Vagina (tissue), 2 donors: Measurements from ENCODE around the gene C2CD4A. TPM values are rescaled to one million over a fixed set of nuclear protein-coding genes. Genes with fewer than 3 reads are reported as not detected.

Experiments used
- DNase-seq, 2 donors: peaks; one replicate each; pipeline ENCODE4 v3.0.0-alpha.2; 2017; ENCODE audit errors: extremely low spot score in 2 of 2
- H3K27ac ChIP-seq: fragments of 200-600 bp; sonication (generic); one replicate; pipeline ENCODE4 v1.5.1; 2019
- H3K27me3 ChIP-seq: fragments of 200-600 bp; sonication (generic); one replicate; pipeline ENCODE4 v1.5.1; 2019
- H3K36me3 ChIP-seq, 2 donors: fragments of 200-600 bp; sonication (generic); one replicate each; pipeline ENCODE4 v1.5.1; 2017 to 2019
- H3K4me1 ChIP-seq: fragments of 200-600 bp; sonication (generic); one replicate; pipeline ENCODE4 v1.5.1; 2019
- H3K4me3 ChIP-seq, 2 donors: fragments of 200-600 bp; sonication (generic); 1 replicate in 1 of 2; 2 replicates in 1 of 2; pipeline ENCODE4 v1.5.1; 2016 to 2019
- H3K9me3 ChIP-seq: fragments of 200-600 bp; sonication (generic); one replicate; pipeline ENCODE4 v1.5.1; 2019
- CTCF ChIP-seq, 3 experiments: fragments of 450-650 bp in 2 of 3; fragments of 200-600 bp in 1 of 3; sonication (generic) in 1 of 3; IDR thresholded peaks; one replicate each; pipeline ENCODE4 v1.5.1; 2017 to 2019; ENCODE audit warnings: antibody characterized with exemption in 3 of 3, mild to moderate bottlenecking in 2 of 3, moderate library complexity in 2 of 3
- POLR2A ChIP-seq, 2 donors: fragments of 450-650 bp; IDR thresholded peaks; one replicate each; pipeline ENCODE4 v1.6.1; 2017; ENCODE audit warnings: antibody characterized with exemption in 2 of 2, mild to moderate bottlenecking in 2 of 2, moderate library complexity in 2 of 2
- POLR2AphosphoS5 ChIP-seq, 2 donors: sonication (generic); formaldehyde crosslinking; IDR thresholded peaks; one replicate each; pipeline ENCODE4 v1.9.0; 2017; ENCODE audit warnings: antibody characterized with exemption in 2 of 2, mild to moderate bottlenecking in 2 of 2, low read depth in 1 of 2; ENCODE audit not compliant: insufficient read depth in 1 of 2
- intact Hi-C: fragments of 100-400 bp; cut with DNase I; formaldehyde crosslinking; loops from one replicate; pipeline ENCODE4 v1.15.1; 2023
- total RNA-seq: library from RNA; depleted of rRNA; stranded (reverse); fragments of >200 nt; gene quantifications from one replicate; pipeline ENCODE4 v1.2.3, GENCODE V29; 2016

Gene C2CD4A
- total RNA-seq, 1 donor from 2014 or later, result not detected

- Histone ChIP-seq H3K4me3 (no peak overlapping the region), H3K9me3 (no peaks in the 10 kb centered on the region), H3K4me1 (no peaks in the 10 kb centered on the region), H3K27ac (no peak overlapping the region), H3K27me3 (no peaks in the 10 kb centered on the region), H3K36me3 (no peaks in the 10 kb centered on the region)
- intact Hi-C loops, result no loop called here
- no peak for DNase-seq
- TF ChIP-seq POLR2AphosphoS5 (IDR thresholded peaks at IDR 0.05; ENCODE audit: insufficient read depth in 1 of 2, low read depth in 1 of 2) (peak in 1 of 2 donors; percentile 62), POLR2A (IDR thresholded peaks at IDR 0.05) (no peak), CTCF (IDR thresholded peaks at IDR 0.05) (no peak)
These were observed 32.4 kb downstream of the C2CD4A start for GRCh38 chr15:62099094-62099601.

DNA sequence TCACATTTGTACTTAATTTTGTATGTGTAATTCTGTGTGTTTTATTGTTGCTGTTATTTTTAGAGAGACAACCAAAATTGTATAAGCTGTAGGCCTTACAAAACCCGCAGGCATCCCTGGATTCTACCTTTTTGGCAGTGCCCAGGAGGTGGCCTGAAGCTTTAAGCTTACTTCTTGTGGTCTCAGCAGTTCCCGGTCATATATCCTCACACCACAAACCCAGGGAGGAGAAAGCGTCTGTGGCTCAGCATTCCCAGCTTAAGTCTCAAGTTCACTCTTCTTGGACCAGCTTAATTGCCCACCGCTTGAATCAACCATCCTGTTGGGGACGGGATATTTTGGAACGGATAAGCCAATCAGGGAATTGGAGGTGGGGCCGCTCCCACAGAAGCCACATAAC lies 36.7 kb downstream of the C2CD4A start:
- Histone ChIP-seq H3K27me3 (no peaks in the 10 kb centered on the region), H3K9me3 (no peaks in the 10 kb centered on the region), H3K4me3 (no peak overlapping the region), H3K27ac (no peak overlapping the region), H3K36me3 (no peaks in the 10 kb centered on the region), H3K4me1 (peaks cover 11% of the 10 kb centered on the region)
- intact Hi-C loops, result no loop called here
- no peak for DNase-seq
- no peak for TF ChIP-seq POLR2A (IDR thresholded peaks at IDR 0.05)
- no peak for TF ChIP-seq CTCF (IDR thresholded peaks at IDR 0.05)
- TF ChIP-seq POLR2AphosphoS5 (IDR thresholded peaks at IDR 0.05; ENCODE audit: insufficient read depth in 1 of 2, low read depth in 1 of 2), result no peak

GRCh38 chr15:62104401-62104800 lies 37.6 kb downstream of the C2CD4A start:
- peaks cover 14% of the 10 kb centered on the region for H3K4me1 ChIP-seq
- TF ChIP-seq CTCF (IDR thresholded peaks at IDR 0.05) (no peak), POLR2A (IDR thresholded peaks at IDR 0.05) (no peak), POLR2AphosphoS5 (IDR thresholded peaks at IDR 0.05; ENCODE audit: insufficient read depth in 1 of 2, low read depth in 1 of 2) (no peak)
- no peaks in the 10 kb centered on the region for H3K9me3 ChIP-seq
- no peak for DNase-seq
- no peaks in the 10 kb centered on the region for H3K36me3 ChIP-seq
- intact Hi-C loops, result no loop called here
- no peak overlapping the region for H3K4me3 ChIP-seq
- no peaks in the 10 kb centered on the region for H3K27me3 ChIP-seq
- no peak overlapping the region for H3K27ac ChIP-seq

GRCh38 chr15:62104846-62105245 lies 38.1 kb downstream of the C2CD4A start:
- intact Hi-C loops, result no loop called here
- Histone ChIP-seq H3K4me3 (no peak overlapping the region), H3K9me3 (no peaks in the 10 kb centered on the region), H3K4me1 (peaks cover 18% of the 10 kb centered on the region), H3K36me3 (no peaks in the 10 kb centered on the region), H3K27ac (no peak overlapping the region), H3K27me3 (no peaks in the 10 kb centered on the region)
- TF ChIP-seq CTCF (IDR thresholded peaks at IDR 0.05) (no peak), POLR2A (IDR thresholded peaks at IDR 0.05) (no peak), POLR2AphosphoS5 (IDR thresholded peaks at IDR 0.05; ENCODE audit: insufficient read depth in 1 of 2, low read depth in 1 of 2) (no peak)
- DNase-seq, result no peak

DNA sequence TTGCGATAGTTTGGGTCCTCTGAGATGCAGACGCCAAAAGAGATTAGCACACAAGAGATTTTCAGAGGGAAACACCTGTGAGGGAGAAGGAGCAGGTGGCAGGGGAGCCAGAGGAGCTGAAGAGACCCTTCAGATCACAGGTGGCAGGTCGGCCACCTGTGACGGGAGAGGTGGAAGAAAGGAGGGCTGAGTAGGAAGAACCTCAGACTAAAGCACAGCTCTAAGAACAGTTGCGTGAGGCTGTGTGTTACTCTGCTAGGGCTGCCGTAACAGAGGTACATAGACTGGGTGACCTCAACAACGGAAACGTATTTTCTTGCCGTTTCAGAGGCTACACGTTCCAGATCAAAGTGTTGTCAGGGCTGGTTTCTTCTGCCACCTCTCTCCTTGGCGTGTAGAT lies 38.5 kb downstream of the C2CD4A start:
- no peaks in the 10 kb centered on the region for H3K27me3 ChIP-seq
- TF ChIP-seq POLR2A (IDR thresholded peaks at IDR 0.05), result no peak
- no peak for TF ChIP-seq CTCF (IDR thresholded peaks at IDR 0.05)
- TF ChIP-seq POLR2AphosphoS5 (IDR thresholded peaks at IDR 0.05; ENCODE audit: insufficient read depth in 1 of 2, low read depth in 1 of 2), result no peak
- peaks cover 22% of the 10 kb centered on the region for H3K4me1 ChIP-seq
- H3K9me3 ChIP-seq, result no peaks in the 10 kb centered on the region
- no peak overlapping the region for H3K27ac ChIP-seq
- H3K4me3 ChIP-seq, result no peak overlapping the region
- H3K36me3 ChIP-seq, result no peaks in the 10 kb centered on the region
- intact Hi-C loops, result no loop called here
- DNase-seq, result peak in 1 of 2 donors; percentile 14
